SK-N-MC (cell line): Measurements from ENCODE around the gene POLR3E.

Experiments
- EZH2 ChIP-seq: fragments of 200-600 bp; sonication (generic); IDR thresholded peaks from one replicate; pipeline ENCODE4 v1.6.1; 2017; ENCODE audit warnings: antibody characterized with exemption
- FOXP2 ChIP-seq: optimal IDR thresholded peaks from 2 replicates; pipeline ENCODE3; 2011; ENCODE audit warnings: mild to moderate bottlenecking, moderate library complexity; ENCODE audit not compliant: insufficient read depth; ENCODE audit errors: extremely low read length, control extremely low read depth
- POLR2AphosphoS5 ChIP-seq: IDR thresholded peaks from 2 replicates; pipeline ENCODE4 v1.6.1; 2012; ENCODE audit warnings: mild to moderate bottlenecking, low read depth, low read length, borderline replicate concordance

DNA sequence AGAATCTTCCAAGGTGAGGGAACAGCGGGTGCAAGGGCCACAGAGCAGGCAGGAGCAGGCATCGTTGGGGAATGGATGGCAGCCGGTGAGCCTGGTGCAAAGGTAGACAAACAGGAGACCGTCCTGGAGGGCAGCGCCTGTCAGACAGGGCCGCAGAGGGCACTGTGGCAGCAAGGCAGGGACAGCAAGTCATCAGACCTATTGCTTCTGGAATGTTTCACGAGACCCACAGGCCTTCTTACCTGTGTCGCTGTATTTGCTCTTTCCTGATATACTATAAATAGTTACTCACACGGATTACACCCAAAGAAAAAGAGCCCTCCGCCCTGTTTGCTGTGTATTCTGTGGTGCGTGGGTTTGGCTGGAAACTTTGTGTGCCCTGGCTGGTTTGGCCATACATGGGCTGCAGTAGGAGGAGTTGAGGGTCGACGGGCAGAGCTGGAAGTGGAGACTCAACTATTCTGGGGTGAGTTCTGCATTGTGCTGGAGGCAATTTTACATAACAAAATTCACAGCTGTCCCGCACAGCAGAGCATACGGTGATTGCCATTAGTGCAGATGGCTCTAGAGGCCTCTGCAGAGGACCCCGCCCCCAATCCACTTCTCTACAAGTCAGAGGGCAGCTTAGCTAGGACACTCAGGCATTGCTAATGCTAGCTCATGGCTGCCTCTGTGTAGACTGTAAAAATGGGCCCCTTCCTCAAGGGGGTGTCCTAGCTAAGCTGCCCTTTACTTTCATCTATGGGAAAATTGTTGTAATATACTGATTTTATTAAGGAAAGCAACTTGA lies 18.6 kb upstream of the POLR3E start:
- TF ChIP-seq EZH2: no peak
- no peak for TF ChIP-seq POLR2AphosphoS5
- TF ChIP-seq FOXP2: no peak
